Measurements from ENCODE around the gene MGRN1. TPM values are rescaled to one million over a fixed set of nuclear protein-coding genes. Genes with fewer than 3 reads are reported as not detected.

Gene MGRN1
- total and polyA plus RNA-seq, 8 donors = 17.2 to 43.8 (median 30.8) TPM

- no peak for TF ChIP-seq CTCF (IDR thresholded peaks at IDR 0.05)
- DNase-seq (peak in 1 of 6 donors; percentile 63), FAIRE-seq (no peak), ATAC-seq (no peak)
- 91 to 93% methylated on average over 13 of the region's 13 CpGs for WGBS, 2 donors
- Histone ChIP-seq H3K36me3 (peaks cover 0 to 32% (median 10%) of the 10 kb centered on the region in 3 donors), H3K27ac (no peak overlapping the region), H3K4me1 (no peaks in the 10 kb centered on the region), H3K9me3 (no peaks in the 10 kb centered on the region), H3K27me3 (no peaks in the 10 kb centered on the region), H3K4me3 (no peak overlapping the region)
- intact Hi-C loops (cut with DNase I) = no loop called here
These were observed 60.1 kb downstream of the MGRN1 start for GRCh38 chr16:4684763-4685162.

DNA sequence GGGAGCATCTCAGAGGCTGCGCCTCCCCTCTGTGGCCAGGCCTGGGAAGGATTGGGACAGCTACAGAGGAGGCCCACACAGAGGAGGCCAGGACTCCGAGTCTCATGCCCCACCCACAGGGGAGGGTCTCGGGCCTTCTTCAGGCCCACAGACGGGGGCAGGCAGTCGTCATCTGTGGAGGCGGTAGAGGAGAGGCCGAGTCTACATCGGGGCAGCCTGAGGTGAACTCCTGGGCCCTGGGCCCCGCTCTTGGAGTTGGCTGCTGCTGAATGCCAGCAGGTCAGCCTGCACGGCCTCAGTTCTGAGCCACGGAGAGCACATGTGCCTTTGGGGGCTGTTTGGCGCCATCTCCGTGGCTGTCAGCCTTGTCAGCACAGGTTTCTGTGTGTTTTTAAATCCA is 60.7 kb downstream of the MGRN1 start:
- H3K36me3 ChIP-seq = peaks cover 0 to 32% (median 10%) of the 10 kb centered on the region in 3 donors
- intact Hi-C loops (cut with DNase I) = no loop called here
- no peak overlapping the region for H3K27ac ChIP-seq
- no peak overlapping the region for H3K4me3 ChIP-seq
- DNase-seq (peak in 1 of 6 donors; percentile 48), FAIRE-seq (no peak), ATAC-seq (no peak)
- H3K27me3 ChIP-seq = no peaks in the 10 kb centered on the region
- WGBS, 2 donors = 90 to 91% methylated on average over 13 of the region's 13 CpGs
- no peak for TF ChIP-seq CTCF (IDR thresholded peaks at IDR 0.05)
- H3K4me1 ChIP-seq = no peaks in the 10 kb centered on the region
- H3K9me3 ChIP-seq = no peaks in the 10 kb centered on the region

DNA sequence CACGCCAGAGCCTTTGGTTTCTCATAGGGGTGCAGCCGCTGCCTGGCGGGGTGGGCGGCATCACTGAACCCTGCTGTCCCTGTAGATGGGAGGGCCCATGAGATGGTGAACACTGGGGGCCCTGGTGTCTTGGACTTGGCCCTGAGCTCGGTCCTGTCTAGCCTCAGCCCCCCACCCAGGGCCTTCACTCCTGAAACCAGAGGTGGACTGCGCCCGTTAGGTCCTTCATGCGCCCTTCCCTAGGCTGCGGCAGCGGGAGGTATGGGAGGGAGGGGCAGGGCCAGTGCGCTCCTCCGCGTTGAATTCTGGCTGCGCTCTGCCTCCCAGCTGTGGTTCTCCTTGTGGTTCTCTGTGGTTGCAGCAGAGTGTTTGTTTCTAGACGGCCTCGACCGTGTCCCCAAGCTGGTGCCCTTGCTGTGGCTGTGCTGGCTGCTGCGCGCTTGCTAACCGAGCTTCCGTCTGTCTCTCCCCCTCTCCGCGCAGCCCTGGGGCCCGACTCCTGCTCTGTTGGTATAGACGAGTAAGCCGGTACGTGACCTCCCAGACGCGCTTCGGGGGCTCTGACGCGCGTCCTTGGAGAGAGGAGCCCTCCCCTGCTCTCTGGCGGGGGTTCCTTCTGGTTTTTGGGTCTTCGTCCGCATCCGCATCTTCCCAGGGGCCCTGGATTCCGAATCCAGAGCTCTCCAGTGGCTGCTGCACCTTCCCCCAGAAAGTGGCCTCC is 61.3 kb downstream of the MGRN1 start:
- intact Hi-C loops (cut with DNase I) = no loop called here
- DNase-seq = peak in 2 of 6 donors; percentile 57 to 61
- Histone ChIP-seq H3K4me1 (no peaks in the 10 kb centered on the region), H3K4me3 (no peak overlapping the region), H3K36me3 (peaks cover 0 to 32% (median 10%) of the 10 kb centered on the region in 3 donors), H3K27ac (no peak overlapping the region), H3K27me3 (no peaks in the 10 kb centered on the region), H3K9me3 (no peaks in the 10 kb centered on the region)
- no peak for FAIRE-seq
- WGBS, 2 donors = 95 to 96% methylated on average over 38 of the region's 38 CpGs
- ATAC-seq = no peak
- no peak for TF ChIP-seq CTCF (IDR thresholded peaks at IDR 0.05)

DNA sequence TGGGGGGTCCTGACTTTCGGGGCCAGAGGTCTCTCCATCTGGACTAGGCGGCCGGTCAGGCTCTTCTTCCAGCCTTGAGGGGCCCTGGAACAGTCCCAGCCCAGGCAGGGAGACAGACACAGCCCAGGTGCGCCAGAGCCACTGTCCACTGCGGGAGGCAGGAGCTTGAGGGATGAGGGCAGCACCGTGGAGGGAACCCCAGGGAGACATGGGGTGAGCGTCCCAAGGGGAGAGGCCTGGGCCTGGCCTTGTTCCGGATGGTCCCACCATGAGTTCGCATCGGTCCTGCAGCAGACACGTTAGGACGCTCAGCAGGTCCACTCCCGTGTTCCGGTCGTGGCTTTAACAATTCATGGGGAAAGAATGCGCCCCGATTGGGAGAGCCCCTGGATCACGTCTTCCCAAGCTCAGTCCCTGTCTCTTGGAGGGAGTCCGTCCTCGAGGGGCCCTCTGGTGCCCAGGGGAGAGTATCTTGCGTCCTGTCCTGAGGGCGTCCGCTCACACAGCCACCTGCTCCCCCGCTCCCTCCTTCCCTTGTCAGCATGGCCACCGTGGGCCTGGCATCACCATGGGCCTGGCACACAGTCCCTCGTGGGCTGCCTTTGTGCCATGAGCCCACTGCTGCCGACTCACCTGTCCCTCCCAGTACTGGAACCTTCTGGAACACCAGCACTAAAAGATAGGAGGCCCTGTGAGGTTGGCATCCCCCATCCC is 62.0 kb downstream of the MGRN1 start:
- FAIRE-seq = no peak
- no peak overlapping the region for H3K27ac ChIP-seq
- peak in 3 of 6 donors; percentile 35 to 59 (median 50) for DNase-seq
- ATAC-seq = no peak
- intact Hi-C loops (cut with DNase I) = no loop called here
- no peaks in the 10 kb centered on the region for H3K9me3 ChIP-seq
- H3K4me3 ChIP-seq = no peak overlapping the region
- no peaks in the 10 kb centered on the region for H3K27me3 ChIP-seq
- WGBS, 2 donors = 93% methylated on average over 26 to 27 of the region's 27 CpGs
- TF ChIP-seq CTCF (IDR thresholded peaks at IDR 0.05) = no peak
- no peaks in the 10 kb centered on the region for H3K4me1 ChIP-seq
- H3K36me3 ChIP-seq = peaks cover 0 to 27% (median 10%) of the 10 kb centered on the region in 3 donors

- Histone ChIP-seq H3K36me3 (peaks cover 0 to 20% (median 10%) of the 10 kb centered on the region in 3 donors), H3K9me3 (no peaks in the 10 kb centered on the region), H3K27me3 (no peaks in the 10 kb centered on the region), H3K4me1 (peaks cover 0 to 2% (median 0%) of the 10 kb centered on the region in 3 donors), H3K4me3 (no peak overlapping the region), H3K27ac (no peak overlapping the region)
- ATAC-seq (no peak), DNase-seq (peak in 1 of 6 donors; percentile 25), FAIRE-seq (no peak)
- 82 to 87% methylated on average over 8 of the region's 8 CpGs for WGBS, 2 donors
- intact Hi-C loops (cut with DNase I) = no loop called here
- no peak for TF ChIP-seq CTCF (IDR thresholded peaks at IDR 0.05)
These were observed 62.8 kb downstream of the MGRN1 start for GRCh38 chr16:4687416-4687815.

Data from pancreas (tissue), 10 donors.